ENCODE results near the gene TXNRD1.
"Not testable (repeated sequence)": the region's sequence is repeated elsewhere in the genome, so short reads cannot be mapped to it uniquely, and the experiment has no call there.

The TXNRD1 gene

DNA sequence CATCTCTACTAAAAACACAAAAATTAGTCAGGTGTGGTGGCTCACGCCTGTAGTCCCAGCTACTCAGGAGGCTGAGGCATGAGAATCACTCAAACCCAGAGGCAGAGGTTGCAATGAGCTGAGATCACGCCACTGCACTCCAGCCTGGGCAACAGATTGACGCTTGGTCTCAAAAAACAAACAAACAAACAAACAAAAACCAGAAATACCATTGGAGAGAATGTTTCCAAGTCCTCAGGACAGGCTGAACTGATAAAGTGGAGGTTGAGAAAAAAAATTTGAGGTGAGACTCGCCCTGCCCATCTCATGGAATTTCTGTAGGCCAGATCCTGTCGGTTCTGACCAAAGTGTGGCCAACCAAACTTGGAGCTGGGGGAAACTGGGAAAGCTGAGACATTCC lies 47.0 kb upstream of the TXNRD1 start:
- DNase-seq (ENCODE audit: low spot score): no peak
- Histone ChIP-seq H3K36me3 (replicated peaks in 1 of 2; ENCODE audit: control insufficient read depth in 2 of 2, insufficient read depth in 2 of 2, low read length in 2 of 2) (no peaks in the 10 kb centered on the region), H2BK15ac (ENCODE audit: low read length) (no peak overlapping the region), H3K4me1 (ENCODE audit: control insufficient read depth in 2 of 2, insufficient read depth in 1 of 2, low read depth in 1 of 2, low read length in 2 of 2) (peaks cover 5 to 7% of the 10 kb centered on the region in 2 donors), H3K79me1 (ENCODE audit: low read depth, low read length) (no peaks in the 10 kb centered on the region), H3K18ac (ENCODE audit: low read length) (no peak overlapping the region), H3K4me3 (ENCODE audit: low read length in 2 of 2) (no peak overlapping the region), H3K14ac (ENCODE audit: low read length) (no peak overlapping the region), H3K9me3 (replicated peaks in 1 of 2; ENCODE audit: control insufficient read depth in 2 of 2, insufficient read depth in 1 of 2, low read depth in 1 of 2, low read length in 2 of 2) (no peaks in the 10 kb centered on the region), H4K91ac (ENCODE audit: low read depth, low read length, poor library complexity) (no peak overlapping the region), H2BK120ac (ENCODE audit: low read depth, low read length) (no peak overlapping the region), H3K4ac (ENCODE audit: low read length) (no peak overlapping the region), H3K4me2 (ENCODE audit: insufficient read depth, low read length, poor library complexity, severe bottlenecking) (no peak overlapping the region), H3K23ac (ENCODE audit: low read depth, low read length, poor library complexity) (no peak overlapping the region), H3K27ac (replicated peaks; ENCODE audit: low read length) (no peak overlapping the region), H3K27me3 (ENCODE audit: control insufficient read depth in 3 of 3, insufficient read depth in 3 of 3, low read depth in 1 of 3, low read length in 3 of 3) (no peaks in the 10 kb centered on the region), H2BK12ac (ENCODE audit: low read length) (no peak overlapping the region), H2BK5ac (ENCODE audit: low read length) (no peak overlapping the region), H4K8ac (ENCODE audit: low read depth, low read length) (no peak overlapping the region), H3K9ac (ENCODE audit: low read depth, low read length, poor library complexity) (no peak overlapping the region), H2AFZ (ENCODE audit: low read length) (no peak overlapping the region), H2AK5ac (ENCODE audit: low read depth, low read length) (no peak overlapping the region)
- no CpG with 5 or more reads among the region's 5 CpGs for WGBS, 2 donors (ENCODE audit: extremely low coverage in 2 of 2, insufficient read length in 2 of 2, insufficient replicate concordance in 1 of 2)

GRCh38 chr12:104171785-104172569 lies 43.6 kb upstream of the TXNRD1 start:
- H2BK5ac ChIP-seq (ENCODE audit: low read length): no peak overlapping the region
- DNase-seq (ENCODE audit: low spot score): no peak
- H2AFZ ChIP-seq (ENCODE audit: low read length): no peak overlapping the region
- no peaks in the 10 kb centered on the region for H3K79me1 ChIP-seq (ENCODE audit: low read depth, low read length)
- WGBS, 2 donors (ENCODE audit: extremely low coverage in 2 of 2, insufficient read length in 2 of 2, insufficient replicate concordance in 1 of 2): no CpG with 5 or more reads among the region's 28 CpGs
- no peak overlapping the region for H3K4me3 ChIP-seq (ENCODE audit: low read length in 2 of 2)
- no peak overlapping the region for H2BK12ac ChIP-seq (ENCODE audit: low read length)
- H3K27ac ChIP-seq (replicated peaks; ENCODE audit: low read length): no peak overlapping the region
- H3K27me3 ChIP-seq (ENCODE audit: control insufficient read depth in 3 of 3, insufficient read depth in 3 of 3, low read depth in 1 of 3, low read length in 3 of 3): peaks cover 0 to under 1% (median 0%) of the 10 kb centered on the region in 3 experiments
- no peak overlapping the region for H3K4me2 ChIP-seq (ENCODE audit: insufficient read depth, low read length, poor library complexity, severe bottlenecking)
- no peak overlapping the region for H2AK5ac ChIP-seq (ENCODE audit: low read depth, low read length)
- H2BK120ac ChIP-seq (ENCODE audit: low read depth, low read length): no peak overlapping the region
- no peaks in the 10 kb centered on the region for H3K4me1 ChIP-seq (ENCODE audit: control insufficient read depth in 2 of 2, insufficient read depth in 1 of 2, low read depth in 1 of 2, low read length in 2 of 2)
- H3K14ac ChIP-seq (ENCODE audit: low read length): no peak overlapping the region
- H3K9ac ChIP-seq (ENCODE audit: low read depth, low read length, poor library complexity): no peak overlapping the region
- no peak overlapping the region for H3K4ac ChIP-seq (ENCODE audit: low read length)
- H4K8ac ChIP-seq (ENCODE audit: low read depth, low read length): no peak overlapping the region
- H2BK15ac ChIP-seq (ENCODE audit: low read length): no peak overlapping the region
- no peaks in the 10 kb centered on the region for H3K36me3 ChIP-seq (replicated peaks in 1 of 2; ENCODE audit: control insufficient read depth in 2 of 2, insufficient read depth in 2 of 2, low read length in 2 of 2)
- H3K23ac ChIP-seq (ENCODE audit: low read depth, low read length, poor library complexity): no peak overlapping the region
- H3K9me3 ChIP-seq (replicated peaks in 1 of 2; ENCODE audit: control insufficient read depth in 2 of 2, insufficient read depth in 1 of 2, low read depth in 1 of 2, low read length in 2 of 2): no peaks in the 10 kb centered on the region
- H4K91ac ChIP-seq (ENCODE audit: low read depth, low read length, poor library complexity): no peak overlapping the region
- no peak overlapping the region for H3K18ac ChIP-seq (ENCODE audit: low read length)

DNA sequence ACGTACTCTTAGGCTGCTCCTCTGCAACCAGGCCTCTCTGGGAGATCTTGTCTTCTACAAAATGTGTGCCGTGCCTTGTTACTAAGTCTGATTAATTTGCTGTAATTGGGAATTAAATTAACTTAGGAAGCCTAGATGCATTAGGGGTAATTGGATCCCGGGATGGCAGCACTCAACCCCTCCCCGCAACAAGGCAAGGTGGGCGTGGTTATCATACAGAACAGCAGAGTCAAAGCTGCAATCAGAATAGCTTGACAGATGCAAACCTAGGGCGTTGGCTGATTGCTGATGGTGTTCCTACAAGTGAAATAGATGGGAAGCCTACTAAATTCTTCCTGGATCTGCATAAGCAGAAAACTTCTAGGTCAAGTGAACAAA lies 43.0 kb upstream of the TXNRD1 start:
- DNase-seq (ENCODE audit: low spot score): no peak

GRCh38 chr12:104173804-104174203 lies 41.8 kb upstream of the TXNRD1 start:
- not testable (repeated sequence) for H2BK15ac ChIP-seq (ENCODE audit: low read length); H3K4me1 ChIP-seq (ENCODE audit: control insufficient read depth in 2 of 2, insufficient read depth in 1 of 2, low read depth in 1 of 2, low read length in 2 of 2); H3K27ac ChIP-seq (replicated peaks; ENCODE audit: low read length); H3K27me3 ChIP-seq (ENCODE audit: control insufficient read depth in 3 of 3, insufficient read depth in 3 of 3, low read depth in 1 of 3, low read length in 3 of 3); H2AK5ac ChIP-seq (ENCODE audit: low read depth, low read length); H3K9ac ChIP-seq (ENCODE audit: low read depth, low read length, poor library complexity); H3K4ac ChIP-seq (ENCODE audit: low read length); H2BK12ac ChIP-seq (ENCODE audit: low read length); H3K14ac ChIP-seq (ENCODE audit: low read length); H3K36me3 ChIP-seq (replicated peaks in 1 of 2; ENCODE audit: control insufficient read depth in 2 of 2, insufficient read depth in 2 of 2, low read length in 2 of 2); H3K9me3 ChIP-seq (replicated peaks in 1 of 2; ENCODE audit: control insufficient read depth in 2 of 2, insufficient read depth in 1 of 2, low read depth in 1 of 2, low read length in 2 of 2); H2BK5ac ChIP-seq (ENCODE audit: low read length); H4K91ac ChIP-seq (ENCODE audit: low read depth, low read length, poor library complexity); H3K18ac ChIP-seq (ENCODE audit: low read length); H2AFZ ChIP-seq (ENCODE audit: low read length); DNase-seq (ENCODE audit: low spot score); H3K79me1 ChIP-seq (ENCODE audit: low read depth, low read length); H3K4me2 ChIP-seq (ENCODE audit: insufficient read depth, low read length, poor library complexity, severe bottlenecking); H3K4me3 ChIP-seq (ENCODE audit: low read length in 2 of 2); H2BK120ac ChIP-seq (ENCODE audit: low read depth, low read length); H4K8ac ChIP-seq (ENCODE audit: low read depth, low read length); H3K23ac ChIP-seq (ENCODE audit: low read depth, low read length, poor library complexity)
- no CpG with 5 or more reads among the region's 5 CpGs for WGBS, 2 donors (ENCODE audit: extremely low coverage in 2 of 2, insufficient read length in 2 of 2, insufficient replicate concordance in 1 of 2)

More for the DNA sequence above, 43.0 kb upstream of the TXNRD1 start:
- H2BK120ac ChIP-seq (ENCODE audit: low read depth, low read length): no peak overlapping the region
- no peak overlapping the region for H2BK12ac ChIP-seq (ENCODE audit: low read length)
- H2BK15ac ChIP-seq (ENCODE audit: low read length): no peak overlapping the region
- no peak overlapping the region for H3K4me2 ChIP-seq (ENCODE audit: insufficient read depth, low read length, poor library complexity, severe bottlenecking)
- H3K9me3 ChIP-seq (replicated peaks in 1 of 2; ENCODE audit: control insufficient read depth in 2 of 2, insufficient read depth in 1 of 2, low read depth in 1 of 2, low read length in 2 of 2): no peaks in the 10 kb centered on the region
- H3K4ac ChIP-seq (ENCODE audit: low read length): no peak overlapping the region
- H2AFZ ChIP-seq (ENCODE audit: low read length): no peak overlapping the region
- no peak overlapping the region for H4K91ac ChIP-seq (ENCODE audit: low read depth, low read length, poor library complexity)
- no CpG with 5 or more reads among the region's 6 CpGs for WGBS, 2 donors (ENCODE audit: extremely low coverage in 2 of 2, insufficient read length in 2 of 2, insufficient replicate concordance in 1 of 2)
- no peaks in the 10 kb centered on the region for H3K79me1 ChIP-seq (ENCODE audit: low read depth, low read length)
- H3K23ac ChIP-seq (ENCODE audit: low read depth, low read length, poor library complexity): no peak overlapping the region
- H3K4me3 ChIP-seq (ENCODE audit: low read length in 2 of 2): no peak overlapping the region
- no peak overlapping the region for H2BK5ac ChIP-seq (ENCODE audit: low read length)
- no peaks in the 10 kb centered on the region for H3K36me3 ChIP-seq (replicated peaks in 1 of 2; ENCODE audit: control insufficient read depth in 2 of 2, insufficient read depth in 2 of 2, low read length in 2 of 2)
- H3K18ac ChIP-seq (ENCODE audit: low read length): no peak overlapping the region
- H3K4me1 ChIP-seq (ENCODE audit: control insufficient read depth in 2 of 2, insufficient read depth in 1 of 2, low read depth in 1 of 2, low read length in 2 of 2): no peaks in the 10 kb centered on the region
- H4K8ac ChIP-seq (ENCODE audit: low read depth, low read length): no peak overlapping the region
- H3K27ac ChIP-seq (replicated peaks; ENCODE audit: low read length): no peak overlapping the region
- H3K27me3 ChIP-seq (ENCODE audit: control insufficient read depth in 3 of 3, insufficient read depth in 3 of 3, low read depth in 1 of 3, low read length in 3 of 3): peaks cover 0 to 3% (median 0%) of the 10 kb centered on the region in 3 experiments
- no peak overlapping the region for H3K9ac ChIP-seq (ENCODE audit: low read depth, low read length, poor library complexity)
- no peak overlapping the region for H2AK5ac ChIP-seq (ENCODE audit: low read depth, low read length)
- H3K14ac ChIP-seq (ENCODE audit: low read length): no peak overlapping the region

Data from neuronal stem cell (in vitro differentiated cells).